NK-92 (cell line): ENCODE results near the gene LCK.

ENCODE experiments used
- DNase-seq: peaks from one replicate; lab custom pipeline; 2025; ENCODE audit not compliant: unreplicated experiment; lab: John Stamatoyannopoulos, UW

LCK gene

GRCh38 chr1:32250893-32251716 is at the start of gene LCK:
Gene LCK, plus strand, starts transcription at chr1:32251265. Its CDS starts 23,065 bp downstream, at chr1:32274330.
- no peak for DNase-seq

DNA sequence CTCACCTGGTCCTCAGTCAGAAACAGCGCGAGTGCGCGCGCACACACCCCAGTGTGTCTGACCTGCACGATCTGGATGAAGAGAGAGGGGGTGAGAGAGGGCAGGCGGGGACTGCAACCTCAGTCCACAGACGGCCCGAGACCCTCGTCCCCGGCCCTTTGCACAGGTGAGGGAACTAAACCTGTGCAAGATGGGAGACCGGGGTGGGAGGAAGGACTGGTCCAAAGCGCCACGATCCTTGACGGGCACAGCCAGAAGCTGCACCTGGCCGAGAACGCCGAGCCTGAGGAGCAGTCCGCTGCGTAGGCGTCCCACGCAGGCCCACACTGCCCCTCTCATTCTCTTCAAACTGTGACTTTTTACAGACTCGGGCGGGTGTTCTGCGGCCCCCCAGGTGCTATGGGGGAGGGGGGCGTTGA is 46.1 kb upstream of the LCK start:
- DNase-seq = no peak

DNA sequence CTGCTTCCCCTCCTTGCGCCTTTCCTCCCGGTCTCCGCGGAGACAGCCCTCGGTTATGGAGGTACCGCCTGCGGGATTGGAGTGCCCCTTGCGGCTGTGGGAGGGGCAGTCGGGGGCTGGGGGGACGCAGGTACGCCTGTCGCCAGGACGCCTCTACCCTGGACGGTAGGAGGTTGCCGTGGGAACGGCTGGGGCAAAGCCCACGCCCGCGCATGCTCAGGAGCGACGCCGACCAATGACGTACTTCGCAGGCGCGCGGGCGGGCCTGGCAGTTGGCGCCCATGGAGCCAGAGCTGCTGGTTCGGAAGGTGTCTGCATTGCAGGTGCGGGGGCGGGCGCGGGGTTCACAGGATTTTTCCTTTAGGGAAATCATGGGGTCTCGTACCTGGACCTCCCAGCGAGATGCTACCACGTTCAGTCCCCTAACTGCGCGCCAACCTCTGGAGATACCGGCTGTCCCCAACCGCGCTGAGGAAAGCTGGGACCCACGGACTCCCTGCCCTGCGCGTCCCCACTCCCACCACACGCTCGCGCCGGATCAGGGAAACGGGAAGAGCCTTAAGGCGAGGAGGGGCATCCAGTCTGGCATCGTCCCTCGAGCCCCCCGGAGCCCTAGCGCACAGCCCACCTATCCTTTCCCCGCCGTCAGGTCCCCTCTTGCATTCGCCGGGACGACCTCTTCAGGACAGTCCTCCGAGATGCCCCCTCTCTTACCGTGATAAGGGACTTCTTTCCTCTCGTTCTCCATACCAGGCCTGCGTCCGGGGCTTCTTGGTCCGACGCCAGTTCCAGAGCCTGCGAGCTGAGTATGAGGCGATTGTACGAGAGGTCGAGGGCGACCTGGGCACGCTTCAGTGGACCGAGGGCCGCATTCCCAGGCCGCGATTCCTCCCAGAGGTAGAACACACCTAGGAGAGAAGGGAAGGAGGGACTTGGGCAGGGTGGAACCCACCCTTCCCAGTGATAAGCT is 45.4 kb upstream of the LCK start, which contains the start of gene IQCC:
Gene IQCC (plus strand): TSS at position 271 of the 970 bp plus-strand sequence. CDS start 11 bp downstream, at position 282.
- peak; percentile 22 for DNase-seq

DNA sequence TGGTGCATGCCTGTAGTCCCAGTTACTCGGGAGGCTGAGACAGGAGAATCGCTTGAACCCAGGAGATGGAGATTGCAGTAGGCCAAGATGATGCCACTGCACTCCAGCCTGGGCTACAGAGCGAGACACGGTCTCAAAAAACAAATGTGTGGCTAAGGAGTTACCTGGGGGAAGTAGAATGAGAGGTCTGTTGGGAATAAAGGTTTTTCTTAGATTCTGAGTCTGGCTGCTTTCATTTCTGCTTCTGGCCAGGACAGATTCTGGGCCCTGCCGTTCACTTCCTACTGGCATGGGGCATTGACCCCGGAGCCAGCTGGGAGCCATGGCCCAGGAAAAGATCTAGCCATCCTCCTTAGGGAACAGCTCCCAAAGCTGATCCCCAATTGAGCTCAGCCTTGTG is 42.6 kb upstream of the LCK start:
- DNase-seq = no peak

DNA sequence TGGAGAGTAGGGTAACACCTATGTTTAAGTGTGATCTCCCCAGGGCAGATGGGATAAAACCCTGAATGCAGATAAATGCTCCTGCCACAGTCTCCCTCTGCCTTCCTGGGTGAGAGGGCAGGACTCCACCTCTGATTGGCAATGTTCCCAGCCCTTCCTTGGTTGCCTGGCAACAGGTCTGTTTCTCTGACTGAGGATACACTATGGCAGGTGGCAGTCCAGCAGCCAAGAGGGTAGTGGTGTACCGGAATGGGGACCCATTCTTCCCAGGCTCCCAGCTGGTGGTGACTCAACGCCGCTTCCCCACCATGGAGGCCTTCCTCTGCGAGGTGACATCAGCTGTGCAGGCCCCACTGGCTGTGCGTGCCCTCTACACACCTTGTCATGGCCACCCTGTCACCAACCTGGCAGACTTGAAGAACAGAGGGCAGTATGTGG is 42.2 kb upstream of the LCK start, which contains the start of gene DCDC2B:
Gene DCDC2B (plus strand): TSS at position 199 of the 438 bp plus-strand sequence. CDS start 5 bp downstream, at position 204.
- no peak for DNase-seq

DNA sequence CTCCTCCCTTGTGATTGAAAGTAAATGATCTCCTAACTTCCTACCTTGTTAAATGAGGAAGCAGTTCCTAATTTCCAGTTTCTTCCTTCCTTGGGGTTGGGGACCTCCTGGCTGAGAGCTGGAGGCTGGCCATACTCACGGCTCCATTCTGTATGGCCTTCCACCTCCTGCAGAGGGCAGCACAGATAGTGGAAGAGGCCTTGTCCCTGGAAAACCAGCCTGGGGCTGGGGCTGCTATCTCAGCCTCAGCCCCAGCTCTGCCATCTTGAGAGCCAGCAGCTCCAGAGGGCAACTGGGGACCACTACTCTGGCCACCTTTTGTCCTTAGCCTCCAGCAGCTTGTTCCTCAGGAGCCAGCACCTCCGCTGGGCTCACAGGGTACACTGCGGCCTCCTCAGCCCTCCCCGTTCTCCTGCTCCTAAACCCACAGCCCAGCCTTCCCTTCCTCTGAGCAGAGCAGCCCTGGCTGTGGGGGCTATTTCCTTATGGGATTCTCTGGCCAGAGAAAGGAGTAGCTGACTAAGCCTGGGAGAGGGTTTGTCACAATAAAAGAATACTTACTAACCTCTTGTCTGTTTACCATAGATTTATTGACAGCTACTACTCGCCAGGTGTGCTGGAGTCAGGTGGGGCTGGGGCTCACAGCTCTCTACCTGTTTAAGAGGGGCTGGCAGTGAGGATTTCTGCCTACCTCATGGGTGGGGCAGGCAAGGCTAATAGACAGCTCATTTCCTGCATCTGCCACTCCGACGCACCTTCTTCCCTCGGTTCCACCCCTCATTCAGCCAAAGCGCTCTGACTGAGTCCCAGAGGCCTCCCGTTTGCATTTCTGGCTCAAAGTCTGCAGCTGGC is 35.2 kb upstream of the LCK start:
- no peak for DNase-seq

DNA sequence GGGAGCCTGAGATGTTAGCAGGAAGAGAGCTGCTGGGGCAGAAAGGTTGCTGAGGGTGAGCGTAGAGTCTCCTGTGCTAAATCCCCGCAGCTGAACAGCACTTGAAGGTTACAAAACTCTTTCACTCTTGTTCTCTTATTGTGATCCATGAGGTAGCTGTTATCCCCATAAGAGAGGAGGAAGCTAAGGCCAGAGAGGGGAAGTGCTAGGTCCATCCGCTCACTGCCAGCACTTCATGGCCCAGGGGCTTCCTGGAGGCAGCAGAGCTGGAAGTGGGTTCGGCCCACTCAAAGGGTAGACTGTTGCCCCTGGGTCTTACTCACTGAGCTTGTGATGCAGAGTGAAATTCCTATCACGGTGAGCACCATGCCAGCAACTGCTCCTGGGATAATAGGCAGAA is 34.5 kb upstream of the LCK start:
- no peak for DNase-seq

DNA sequence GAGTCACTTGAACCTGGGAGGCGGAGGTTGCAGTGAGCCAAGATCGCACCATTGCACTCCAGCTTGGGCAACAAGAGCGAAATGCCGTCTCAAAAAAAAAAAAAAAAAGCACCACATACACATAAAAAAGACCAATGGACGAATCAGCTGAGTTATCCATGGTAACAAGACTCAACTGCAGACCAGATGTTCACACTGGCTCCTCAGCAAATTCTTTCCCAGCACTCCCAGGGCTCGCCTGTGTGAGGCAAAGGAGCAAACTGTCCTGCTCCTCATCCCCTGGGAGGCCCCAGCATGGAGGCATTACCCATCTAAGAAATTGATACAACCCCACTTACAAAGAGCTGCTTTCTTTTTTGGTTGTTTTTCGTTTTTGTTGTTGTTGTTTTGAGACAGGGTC is 32.0 kb upstream of the LCK start:
- no peak for DNase-seq

GRCh38 chr1:32220746-32221580 is 30.1 kb upstream of the LCK start:
- no peak for DNase-seq

DNA sequence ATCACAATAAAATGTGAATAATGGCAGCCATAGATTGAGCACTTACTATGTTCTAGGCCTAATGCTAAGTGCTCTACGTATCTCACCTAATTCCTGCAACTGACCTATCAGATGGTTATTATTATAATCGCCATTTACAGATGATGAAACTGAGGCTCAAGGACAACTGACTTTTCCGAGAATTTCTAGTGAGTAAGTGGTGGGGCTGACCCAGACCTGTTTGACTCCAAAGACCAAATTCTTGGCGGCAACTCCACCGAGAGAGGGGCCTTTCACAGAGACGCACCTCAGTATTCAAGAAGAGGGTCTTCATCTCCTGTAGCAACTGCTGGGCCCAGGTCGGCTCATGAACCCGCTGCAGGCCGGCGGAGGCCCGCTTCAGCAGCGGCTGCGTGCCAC is 29.5 kb upstream of the LCK start:
- DNase-seq = no peak

DNA sequence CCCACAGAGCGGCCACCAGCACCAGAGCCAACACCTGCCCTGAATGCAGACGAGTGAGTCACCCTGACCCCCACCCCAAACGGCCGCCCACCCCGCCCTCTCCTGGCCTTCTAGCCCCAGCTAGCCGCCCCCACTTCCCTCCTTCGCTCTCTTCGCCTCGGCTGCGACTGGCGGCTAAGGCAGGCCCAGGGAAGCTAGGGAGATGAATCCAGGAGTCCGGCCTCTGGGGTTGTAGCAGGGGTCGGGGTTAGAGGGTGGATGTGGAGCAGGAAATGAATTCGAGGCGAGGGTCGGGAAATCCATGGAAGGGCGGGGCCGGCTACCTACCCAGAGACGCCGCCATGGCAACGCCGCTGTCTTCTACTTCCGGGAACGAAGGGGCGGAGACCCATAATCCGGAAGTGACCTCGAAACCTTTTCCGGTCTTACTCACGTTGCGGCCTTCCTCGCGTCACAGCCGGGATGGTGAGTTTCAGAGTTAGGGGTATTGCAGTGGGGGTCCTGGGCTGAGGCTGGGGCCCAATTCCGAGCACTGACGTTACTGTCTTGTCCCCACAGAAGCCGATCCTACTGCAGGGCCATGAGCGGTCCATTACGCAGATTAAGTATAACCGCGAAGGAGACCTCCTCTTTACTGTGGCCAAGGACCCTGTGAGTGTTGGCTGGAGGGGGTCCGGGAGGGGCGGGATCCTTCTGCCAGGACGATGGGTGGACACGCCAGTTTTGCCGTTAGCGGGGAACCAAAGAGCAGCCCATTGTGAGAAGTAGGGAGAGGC is 28.9 kb upstream of the LCK start, which contains the start of the genes EIF3I and TMEM234:
Gene EIF3I (plus strand): TSS at position 428 of the 776 bp plus-strand sequence. CDS start 35 bp downstream, at position 463.
Gene TMEM234 (minus strand): TSS at position 374 of the 776 bp plus-strand sequence. CDS start 31 bp downstream, at position 343.
- no peak for DNase-seq

DNA sequence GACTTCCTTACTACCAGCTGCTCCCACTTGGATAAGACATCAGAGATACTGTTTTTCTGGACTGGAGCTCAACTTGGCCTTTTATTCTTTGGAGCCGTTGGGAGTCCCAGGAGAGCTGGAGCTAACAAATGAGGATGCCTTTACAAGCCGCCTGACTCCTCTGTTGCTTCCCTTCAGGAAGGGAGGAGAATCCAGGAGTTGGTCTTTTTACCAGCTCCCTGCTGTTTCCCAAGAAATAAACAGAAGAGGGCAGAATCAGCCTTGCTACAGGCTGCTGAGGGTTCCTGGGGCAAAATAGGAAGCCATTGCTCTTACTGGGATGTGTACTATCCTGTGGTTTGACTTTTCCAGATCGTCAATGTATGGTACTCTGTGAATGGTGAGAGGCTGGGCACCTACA is 27.4 kb upstream of the LCK start:
- DNase-seq = no peak

DNA sequence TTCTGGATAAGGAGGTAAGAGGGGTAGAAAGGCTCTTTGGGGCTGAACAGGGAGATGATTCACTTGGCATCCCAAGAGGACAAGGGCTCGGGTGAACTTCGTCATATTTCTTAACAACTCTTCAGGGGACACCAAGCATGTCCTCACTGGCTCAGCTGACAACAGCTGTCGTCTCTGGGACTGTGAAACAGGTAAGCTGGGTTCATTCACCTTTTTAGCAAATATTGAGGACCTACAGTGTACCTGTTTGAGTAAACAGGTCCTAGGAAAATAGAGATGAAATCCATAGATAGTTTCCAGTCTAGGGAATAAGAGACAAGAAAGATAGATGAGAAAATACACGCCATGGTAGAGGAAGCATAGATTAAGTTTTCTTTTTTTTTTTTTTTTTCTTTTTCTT is 26.8 kb upstream of the LCK start:
- DNase-seq = no peak

GRCh38 chr1:32228771-32229170 is 22.3 kb upstream of the LCK start:
- no peak for DNase-seq

DNA sequence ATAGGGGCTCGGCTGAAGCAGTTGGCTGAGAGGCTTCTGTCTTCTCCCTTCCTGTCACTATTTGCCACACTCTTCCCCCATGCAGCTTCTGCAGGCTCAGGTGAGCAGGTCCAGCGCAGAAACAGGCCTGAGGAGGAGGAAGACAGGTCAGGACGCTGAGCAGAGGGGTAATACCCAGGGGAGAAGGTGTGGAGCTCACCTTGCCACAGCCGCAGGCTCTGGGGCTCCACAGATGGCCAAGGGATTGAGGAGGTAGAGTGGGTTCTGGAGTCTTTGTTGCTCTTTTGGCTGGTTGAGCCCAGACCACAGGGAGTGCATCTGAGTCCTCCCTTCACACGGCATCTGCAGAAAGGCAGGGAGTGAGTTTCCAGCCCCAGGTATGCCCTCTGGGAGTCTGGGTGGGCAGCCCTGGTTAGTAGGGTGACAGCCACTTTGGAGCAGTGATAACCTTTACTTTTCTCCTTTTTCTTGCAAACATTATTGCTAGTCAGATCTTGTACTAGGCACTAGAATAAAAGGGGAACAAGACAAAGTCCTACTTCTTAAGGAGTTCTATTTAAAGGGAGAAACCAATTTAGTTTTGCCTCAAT is 19.1 kb upstream of the LCK start:
- DNase-seq = no peak

- no peak for DNase-seq
Measured at GRCh38 chr1:32232558-32233304, 18.3 kb upstream of the LCK start.

- DNase-seq = no peak
Measured at GRCh38 chr1:32234792-32235191, 16.3 kb upstream of the LCK start.

GRCh38 chr1:32239337-32239736 is 11.7 kb upstream of the LCK start:
- DNase-seq = no peak
